Prostate gland (tissue), 2 donors: Measurements from ENCODE around the gene ULBP3.

Source experiments
- POLR2A ChIP-seq: fragments of 450-650 bp; IDR thresholded peaks from one replicate; pipeline ENCODE4 v1.6.1; 2016; ENCODE audit warnings: antibody characterized with exemption, mild to moderate bottlenecking
- TF ChIP-seq, protein P1 (sequence below), 4 experiments: fragments of 200-600 bp in 2 of 4; fragments of 450-650 bp in 2 of 4; sonication (generic) in 2 of 4; IDR thresholded peaks; 1 replicate in 3 of 4; 2 replicates in 1 of 4; pipeline ENCODE4 v1.5.1; 2016 to 2019; ENCODE audit warnings: antibody characterized with exemption in 4 of 4, mild to moderate bottlenecking in 2 of 4, moderate library complexity in 2 of 4

DNA sequence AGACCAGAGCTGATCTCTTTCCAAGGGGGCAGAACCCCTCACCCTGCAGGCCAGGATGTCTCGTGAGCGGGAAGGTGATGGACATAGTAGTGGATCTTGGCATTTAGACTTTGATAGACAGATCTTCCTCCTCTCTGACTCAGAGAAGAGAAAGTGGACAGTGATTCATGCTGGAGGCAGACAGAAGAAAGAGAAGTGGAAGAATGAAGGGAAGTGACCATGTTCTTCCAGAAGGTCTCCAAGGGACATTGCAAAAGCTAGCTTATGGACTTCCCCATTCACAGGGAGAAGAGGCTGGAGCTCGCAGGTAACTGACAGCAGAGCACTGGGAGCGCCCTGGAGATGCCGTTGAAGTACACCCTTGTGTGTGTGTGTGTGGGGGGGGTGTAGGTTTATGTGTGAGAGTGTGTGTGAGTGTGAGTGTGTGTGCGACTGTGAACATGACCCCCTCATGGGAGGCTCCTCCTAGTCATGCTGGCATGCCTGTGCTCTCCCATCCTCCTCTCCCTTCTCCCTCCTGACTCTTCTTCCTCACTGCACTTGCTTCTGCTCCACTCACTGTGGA lies 35.6 kb downstream of the ULBP3 start:
- TF ChIP-seq, protein P1, sequence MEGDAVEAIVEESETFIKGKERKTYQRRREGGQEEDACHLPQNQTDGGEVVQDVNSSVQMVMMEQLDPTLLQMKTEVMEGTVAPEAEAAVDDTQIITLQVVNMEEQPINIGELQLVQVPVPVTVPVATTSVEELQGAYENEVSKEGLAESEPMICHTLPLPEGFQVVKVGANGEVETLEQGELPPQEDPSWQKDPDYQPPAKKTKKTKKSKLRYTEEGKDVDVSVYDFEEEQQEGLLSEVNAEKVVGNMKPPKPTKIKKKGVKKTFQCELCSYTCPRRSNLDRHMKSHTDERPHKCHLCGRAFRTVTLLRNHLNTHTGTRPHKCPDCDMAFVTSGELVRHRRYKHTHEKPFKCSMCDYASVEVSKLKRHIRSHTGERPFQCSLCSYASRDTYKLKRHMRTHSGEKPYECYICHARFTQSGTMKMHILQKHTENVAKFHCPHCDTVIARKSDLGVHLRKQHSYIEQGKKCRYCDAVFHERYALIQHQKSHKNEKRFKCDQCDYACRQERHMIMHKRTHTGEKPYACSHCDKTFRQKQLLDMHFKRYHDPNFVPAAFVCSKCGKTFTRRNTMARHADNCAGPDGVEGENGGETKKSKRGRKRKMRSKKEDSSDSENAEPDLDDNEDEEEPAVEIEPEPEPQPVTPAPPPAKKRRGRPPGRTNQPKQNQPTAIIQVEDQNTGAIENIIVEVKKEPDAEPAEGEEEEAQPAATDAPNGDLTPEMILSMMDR (IDR thresholded peaks at IDR 0.05) = no peak
- TF ChIP-seq POLR2A = no peak
